Measurements from ENCODE around the gene UNC5B. TPM values are rescaled to one million over a fixed set of nuclear protein-coding genes. Genes with fewer than 3 reads are reported as not detected.

The UNC5B gene
- total RNA-seq, 1 donor from 2014 or later, result not detected

DNA sequence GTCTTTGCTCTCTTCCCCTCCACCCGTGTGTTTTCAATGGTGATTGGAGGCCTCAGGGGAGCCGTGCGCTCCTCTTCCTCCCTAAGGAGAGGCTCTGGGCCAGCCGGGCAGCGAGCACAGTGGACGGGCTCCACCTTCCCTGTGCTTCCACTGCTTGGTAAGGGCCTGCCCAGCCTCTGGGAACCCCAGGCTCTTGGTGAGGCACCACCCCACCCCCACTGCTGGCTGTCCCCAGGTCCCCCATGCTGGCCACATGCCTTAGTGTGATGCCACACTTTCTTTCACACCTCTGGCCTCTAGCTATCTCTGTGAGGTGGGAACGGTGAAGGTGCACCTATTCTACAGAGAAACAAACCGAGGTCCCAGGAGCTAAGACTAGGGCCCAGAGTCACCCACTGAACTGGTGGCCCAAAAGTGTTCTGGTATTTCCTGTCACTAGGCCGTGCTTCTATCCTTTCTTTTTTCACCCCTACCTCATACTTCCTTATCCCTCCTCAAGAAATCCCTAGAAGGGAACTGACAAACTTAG lies 53.3 kb downstream of the UNC5B start:
- Mint-ChIP-seq H3K4me3 (no peak overlapping the region), H3K27me3 (peaks cover 5% of the 10 kb centered on the region), H3K27ac (no peak overlapping the region), H3K9me3 (no peaks in the 10 kb centered on the region), H3K4me1 (no peaks in the 10 kb centered on the region), H3K36me3 (ENCODE audit: low read depth) (no peaks in the 10 kb centered on the region)
- TF ChIP-seq, protein P1, sequence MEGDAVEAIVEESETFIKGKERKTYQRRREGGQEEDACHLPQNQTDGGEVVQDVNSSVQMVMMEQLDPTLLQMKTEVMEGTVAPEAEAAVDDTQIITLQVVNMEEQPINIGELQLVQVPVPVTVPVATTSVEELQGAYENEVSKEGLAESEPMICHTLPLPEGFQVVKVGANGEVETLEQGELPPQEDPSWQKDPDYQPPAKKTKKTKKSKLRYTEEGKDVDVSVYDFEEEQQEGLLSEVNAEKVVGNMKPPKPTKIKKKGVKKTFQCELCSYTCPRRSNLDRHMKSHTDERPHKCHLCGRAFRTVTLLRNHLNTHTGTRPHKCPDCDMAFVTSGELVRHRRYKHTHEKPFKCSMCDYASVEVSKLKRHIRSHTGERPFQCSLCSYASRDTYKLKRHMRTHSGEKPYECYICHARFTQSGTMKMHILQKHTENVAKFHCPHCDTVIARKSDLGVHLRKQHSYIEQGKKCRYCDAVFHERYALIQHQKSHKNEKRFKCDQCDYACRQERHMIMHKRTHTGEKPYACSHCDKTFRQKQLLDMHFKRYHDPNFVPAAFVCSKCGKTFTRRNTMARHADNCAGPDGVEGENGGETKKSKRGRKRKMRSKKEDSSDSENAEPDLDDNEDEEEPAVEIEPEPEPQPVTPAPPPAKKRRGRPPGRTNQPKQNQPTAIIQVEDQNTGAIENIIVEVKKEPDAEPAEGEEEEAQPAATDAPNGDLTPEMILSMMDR (IDR thresholded peaks at IDR 0.05), result no peak
- ChIA-PET POLR2A (no interaction called here), CTCF (no interaction called here)
- no peak for DNase-seq
- ATAC-seq (ENCODE audit: low read depth), result no peak
- intact Hi-C loops (cut with micrococcal nuclease), result no loop called here

DNA sequence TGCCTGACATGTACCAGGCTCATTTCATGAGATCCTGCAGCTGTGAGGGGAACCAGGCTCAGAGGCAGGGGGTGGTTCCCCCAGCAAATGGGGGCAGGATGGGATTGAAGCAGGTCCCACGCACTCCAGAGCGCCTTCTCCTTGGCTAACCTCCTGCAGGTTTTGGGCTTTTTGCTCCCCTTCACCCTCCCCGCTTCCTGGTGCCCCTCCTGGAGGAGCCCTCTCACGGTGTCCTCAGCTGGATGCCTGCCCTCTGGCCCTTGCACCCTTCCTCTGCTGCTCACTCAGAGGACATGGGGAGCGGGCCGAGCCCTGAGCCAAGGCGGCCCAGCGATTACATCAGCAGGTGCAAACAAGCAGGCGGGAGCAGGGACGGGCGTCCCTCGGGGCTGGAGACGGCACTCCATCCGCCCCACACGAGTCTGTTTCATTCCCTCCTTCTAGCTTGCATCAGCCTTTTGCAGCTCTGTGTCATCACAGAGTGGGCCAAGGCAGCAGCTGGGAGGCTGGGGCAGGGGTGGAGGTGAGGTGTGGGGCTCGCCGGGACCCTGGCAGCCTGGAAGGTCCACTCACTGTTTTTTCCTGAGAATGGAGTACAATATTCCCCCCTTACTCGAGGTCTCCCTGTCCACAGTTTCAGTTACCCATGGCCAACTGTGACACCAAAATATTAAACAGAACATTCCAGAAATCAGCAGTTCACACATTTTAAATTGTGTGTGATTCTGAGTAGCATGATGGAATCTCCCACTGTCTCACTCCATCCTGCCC lies 54.0 kb downstream of the UNC5B start:
- Mint-ChIP-seq H3K27ac (no peak overlapping the region), H3K4me3 (no peak overlapping the region), H3K36me3 (ENCODE audit: low read depth) (no peaks in the 10 kb centered on the region), H3K27me3 (peaks cover 5% of the 10 kb centered on the region), H3K4me1 (no peaks in the 10 kb centered on the region), H3K9me3 (no peaks in the 10 kb centered on the region)
- TF ChIP-seq, protein P1 (IDR thresholded peaks at IDR 0.05), result no peak
- intact Hi-C loops (cut with micrococcal nuclease), result no loop called here
- DNase-seq, result no peak
- no peak for ATAC-seq (ENCODE audit: low read depth)
- ChIA-PET CTCF (no interaction called here), POLR2A (no interaction called here)

DNA sequence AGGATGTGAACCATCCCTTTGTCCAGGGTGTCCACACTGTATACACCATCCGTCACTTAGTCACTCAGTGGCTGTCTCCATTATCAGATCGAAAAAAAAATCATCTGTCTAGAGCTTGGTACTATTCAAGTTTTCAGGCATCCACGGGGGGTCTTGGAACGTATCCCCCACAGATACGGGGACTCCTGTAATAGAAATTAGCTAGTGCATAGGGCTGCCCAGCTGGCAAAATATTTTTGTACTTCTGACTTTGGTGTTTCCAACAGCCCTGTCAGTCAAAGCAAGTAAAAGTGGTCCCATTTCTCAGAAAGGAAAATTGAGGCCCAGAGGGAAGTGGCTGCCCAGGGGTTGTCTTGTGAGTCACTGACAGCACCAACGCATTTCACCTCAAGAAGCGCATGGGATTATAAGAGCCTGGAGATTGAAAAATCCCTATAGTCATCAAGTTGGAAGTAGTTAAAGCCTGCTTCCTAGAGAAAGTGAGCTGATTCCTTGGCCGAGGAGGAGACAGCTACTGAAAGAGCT lies 54.6 kb downstream of the UNC5B start:
- POLR2A ChIA-PET, result no interaction called here
- H3K36me3 Mint-ChIP-seq (ENCODE audit: low read depth), result no peaks in the 10 kb centered on the region
- H3K9me3 Mint-ChIP-seq, result no peaks in the 10 kb centered on the region
- intact Hi-C loops (cut with micrococcal nuclease), result no loop called here
- H3K4me3 Mint-ChIP-seq, result no peak overlapping the region
- H3K27me3 Mint-ChIP-seq, result peaks cover 5% of the 10 kb centered on the region
- no peaks in the 10 kb centered on the region for H3K4me1 Mint-ChIP-seq
- CTCF ChIA-PET, result no interaction called here
- ATAC-seq (ENCODE audit: low read depth), result no peak
- TF ChIP-seq, protein P1 (IDR thresholded peaks at IDR 0.05), result no peak
- H3K27ac Mint-ChIP-seq, result peak overlapping the region; percentile 18
- DNase-seq, result no peak

DNA sequence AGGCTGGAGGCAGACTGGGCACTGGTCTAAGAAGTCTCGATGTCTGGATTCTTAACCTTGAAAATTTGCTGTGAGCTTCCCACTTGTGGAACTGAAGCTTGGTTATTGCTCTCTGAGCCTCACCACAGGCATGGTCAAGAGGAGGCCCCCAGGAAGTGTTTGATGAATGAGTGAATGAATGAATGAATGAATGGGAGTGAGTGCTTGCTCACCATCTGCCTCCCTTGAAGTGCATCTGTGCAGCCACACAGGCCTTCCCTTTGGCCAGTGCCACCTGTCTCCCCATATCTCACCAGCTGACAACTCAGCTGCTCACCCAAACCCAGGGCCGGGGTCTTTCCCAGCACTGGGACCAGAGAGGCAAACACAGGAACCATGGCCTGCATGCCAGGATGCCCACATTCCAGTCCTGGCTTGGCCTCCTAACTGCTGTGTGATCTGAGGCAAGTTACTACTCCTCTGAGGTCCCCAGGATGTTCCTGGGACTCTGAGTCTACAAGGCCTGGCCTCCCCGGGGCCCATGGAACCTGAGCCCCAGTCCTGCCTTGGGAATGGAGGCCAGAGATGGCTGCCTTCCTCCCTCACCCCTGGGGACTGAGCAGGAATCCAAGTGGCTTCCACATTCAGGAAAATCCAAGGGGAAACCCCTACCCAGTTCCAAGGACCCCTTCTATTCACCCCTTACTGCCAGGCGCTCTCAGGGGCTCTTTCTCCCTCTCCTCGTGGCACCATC lies 55.3 kb downstream of the UNC5B start:
- no peak for DNase-seq
- TF ChIP-seq, protein P1 (IDR thresholded peaks at IDR 0.05), result no peak
- ChIA-PET CTCF (no interaction called here), POLR2A (no interaction called here)
- no peak overlapping the region for H3K27ac Mint-ChIP-seq
- H3K4me3 Mint-ChIP-seq, result no peak overlapping the region
- no peak for ATAC-seq (ENCODE audit: low read depth)
- H3K9me3 Mint-ChIP-seq, result no peaks in the 10 kb centered on the region
- H3K36me3 Mint-ChIP-seq (ENCODE audit: low read depth), result no peaks in the 10 kb centered on the region
- intact Hi-C loops (cut with micrococcal nuclease), result no loop called here
- peaks cover 5% of the 10 kb centered on the region for H3K27me3 Mint-ChIP-seq
- no peaks in the 10 kb centered on the region for H3K4me1 Mint-ChIP-seq

DNA sequence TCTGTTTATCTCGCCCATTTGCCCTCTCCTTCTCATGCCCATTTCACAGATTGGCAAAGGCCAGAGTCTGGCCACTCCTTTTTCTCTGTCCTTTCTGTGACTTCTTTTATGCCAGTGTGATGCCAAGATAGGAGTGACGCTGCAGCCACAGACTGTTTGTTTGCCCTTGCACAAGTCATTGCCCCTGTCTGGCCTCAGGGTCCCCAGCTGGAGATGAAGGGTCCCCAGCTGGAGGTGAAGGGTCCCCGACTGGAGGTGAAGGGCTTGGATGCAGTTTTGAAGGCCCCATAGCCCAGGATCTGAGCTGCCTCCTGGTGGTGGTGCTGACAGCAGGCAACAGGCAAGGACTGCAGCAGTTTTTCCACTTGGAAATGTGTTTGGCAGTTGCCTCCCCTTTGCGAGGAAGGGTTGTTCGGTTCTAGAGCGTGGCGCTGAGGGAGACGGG lies 55.9 kb downstream of the UNC5B start:
- TF ChIP-seq, protein P1 (IDR thresholded peaks at IDR 0.05), result no peak
- Mint-ChIP-seq H3K4me1 (no peaks in the 10 kb centered on the region), H3K4me3 (no peak overlapping the region), H3K27me3 (peaks cover 5% of the 10 kb centered on the region), H3K27ac (no peak overlapping the region), H3K36me3 (ENCODE audit: low read depth) (no peaks in the 10 kb centered on the region), H3K9me3 (no peaks in the 10 kb centered on the region)
- no peak for ATAC-seq (ENCODE audit: low read depth)
- POLR2A ChIA-PET, result no interaction called here
- no peak for DNase-seq
- intact Hi-C loops (cut with micrococcal nuclease), result no loop called here
- CTCF ChIA-PET, result no interaction called here

All from activated B cell treated with CpG ODN at 0.5 μM for 24 hours (primary cell).